Cerebellar nuclear complex (tissue), 1 donor: ENCODE data around the gene GDPD2.
"Not testable (repeated sequence)": the region's sequence is repeated elsewhere in the genome, so short reads cannot be mapped to it uniquely, and the experiment has no call there.

Source experiments
- DNase-seq, 2 experiments: peaks; one replicate each; lab custom pipeline; 2025; lab: John Stamatoyannopoulos, UW

Gene GDPD2, protein sequence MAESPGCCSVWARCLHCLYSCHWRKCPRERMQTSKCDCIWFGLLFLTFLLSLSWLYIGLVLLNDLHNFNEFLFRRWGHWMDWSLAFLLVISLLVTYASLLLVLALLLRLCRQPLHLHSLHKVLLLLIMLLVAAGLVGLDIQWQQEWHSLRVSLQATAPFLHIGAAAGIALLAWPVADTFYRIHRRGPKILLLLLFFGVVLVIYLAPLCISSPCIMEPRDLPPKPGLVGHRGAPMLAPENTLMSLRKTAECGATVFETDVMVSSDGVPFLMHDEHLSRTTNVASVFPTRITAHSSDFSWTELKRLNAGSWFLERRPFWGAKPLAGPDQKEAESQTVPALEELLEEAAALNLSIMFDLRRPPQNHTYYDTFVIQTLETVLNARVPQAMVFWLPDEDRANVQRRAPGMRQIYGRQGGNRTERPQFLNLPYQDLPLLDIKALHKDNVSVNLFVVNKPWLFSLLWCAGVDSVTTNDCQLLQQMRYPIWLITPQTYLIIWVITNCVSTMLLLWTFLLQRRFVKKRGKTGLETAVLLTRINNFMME

DNA sequence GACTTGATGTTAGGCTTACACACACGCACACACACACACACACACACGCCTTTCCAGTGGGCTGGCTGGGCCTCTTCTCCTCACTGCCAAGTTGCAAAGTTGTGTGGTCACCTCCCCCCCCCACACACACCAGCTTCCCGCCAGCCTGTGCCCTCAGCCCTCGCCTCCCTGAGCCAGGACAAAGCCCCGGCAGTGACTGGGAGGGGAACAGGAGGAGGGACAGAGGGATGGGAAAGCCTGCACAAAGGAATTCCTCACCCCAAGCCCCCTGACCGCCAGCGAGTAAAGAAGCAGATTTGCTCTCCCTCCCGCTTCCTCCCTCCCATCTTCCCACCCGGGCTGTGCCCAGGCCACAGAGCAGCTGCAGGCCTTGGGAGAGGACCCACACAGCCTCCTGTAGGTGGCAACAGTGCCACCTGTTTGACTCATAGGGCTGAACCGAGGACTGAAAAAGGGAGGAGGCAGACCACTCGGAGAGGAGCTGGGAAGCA is at the start of gene GDPD2:
GDPD2 (plus strand) TSS at position 464 of the 491 bp plus-strand sequence. CDS start 1,671 bp downstream, outside the sequence.
- DNase-seq = peak in 1 of 2 experiments; percentile 1

DNA sequence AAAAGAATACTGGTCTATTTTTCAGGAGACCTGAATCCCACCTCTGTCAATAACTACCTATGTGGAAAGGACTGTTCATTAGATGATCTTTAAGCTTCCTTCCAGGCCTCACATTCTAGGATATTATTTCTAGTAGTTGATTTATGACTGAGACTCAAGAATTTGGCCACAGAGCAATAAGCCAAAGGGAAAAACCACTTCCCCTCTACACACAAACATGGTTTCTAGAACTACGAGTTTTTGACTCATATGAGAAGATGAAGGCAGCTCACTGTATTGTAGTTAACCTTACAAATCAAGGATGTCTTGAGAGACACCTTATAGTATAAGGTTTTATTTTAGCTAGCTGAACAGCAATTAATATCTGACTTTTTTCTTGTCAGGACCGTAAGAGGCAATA is 36.9 kb upstream of the GDPD2 start:
- DNase-seq = no peak

DNA sequence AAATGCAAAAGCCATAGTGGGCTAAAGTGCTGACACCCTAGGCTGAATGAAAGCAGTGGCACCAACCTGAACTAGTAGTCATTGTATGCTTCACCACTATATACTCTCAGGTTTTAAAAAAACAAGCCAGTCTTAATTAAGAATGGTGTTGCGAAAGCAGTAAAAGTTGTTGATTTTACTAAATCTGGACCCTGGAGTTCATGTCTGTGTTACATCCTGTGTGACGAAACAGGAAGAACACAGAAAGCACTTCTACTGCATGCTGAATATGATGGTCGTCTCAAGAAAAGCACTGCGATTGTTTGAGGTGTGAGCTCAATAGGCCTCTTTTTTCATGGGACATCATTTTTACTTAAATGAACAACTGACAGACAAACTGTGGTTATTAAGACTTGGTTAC is 24.2 kb upstream of the GDPD2 start:
- DNase-seq = no peak

DNA sequence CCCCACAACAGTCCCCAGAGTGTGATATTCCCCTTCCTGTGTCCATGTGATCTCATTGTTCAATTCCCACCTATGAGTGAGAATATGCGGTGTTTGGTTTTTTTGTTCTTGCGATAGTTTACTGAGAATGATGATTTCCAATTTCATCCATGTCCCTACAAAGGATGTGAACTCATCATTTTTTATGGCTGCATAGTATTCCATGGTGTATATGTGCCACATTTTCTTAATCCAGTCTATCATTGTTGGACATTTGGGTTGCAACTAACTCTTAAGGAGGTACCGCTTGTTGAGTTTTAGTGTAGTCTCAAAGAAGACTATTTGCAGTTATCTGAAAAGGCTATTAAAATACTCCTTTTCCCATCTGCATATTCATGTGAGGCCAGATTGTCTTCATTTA is 22.9 kb upstream of the GDPD2 start:
- DNase-seq = not testable (repeated sequence)

DNA sequence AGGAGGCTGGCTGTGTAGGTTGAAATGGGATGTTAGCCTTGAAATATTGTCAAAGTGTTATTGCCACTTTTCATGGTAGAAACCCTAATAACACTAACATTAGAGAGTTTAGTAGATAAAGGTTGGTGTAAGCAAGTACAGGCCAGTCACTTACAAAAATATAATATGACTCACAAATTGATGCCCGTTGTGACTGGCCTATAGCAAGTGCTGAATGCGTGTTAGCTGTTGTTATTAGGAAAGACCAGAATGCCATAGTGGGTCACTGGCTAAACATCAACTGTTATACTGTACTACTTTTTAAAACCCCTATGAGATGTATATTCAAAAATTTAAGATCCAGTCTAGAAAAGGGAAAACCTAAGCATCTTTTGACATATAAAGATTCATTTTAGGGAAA is 20.4 kb upstream of the GDPD2 start:
- DNase-seq = no peak

DNA sequence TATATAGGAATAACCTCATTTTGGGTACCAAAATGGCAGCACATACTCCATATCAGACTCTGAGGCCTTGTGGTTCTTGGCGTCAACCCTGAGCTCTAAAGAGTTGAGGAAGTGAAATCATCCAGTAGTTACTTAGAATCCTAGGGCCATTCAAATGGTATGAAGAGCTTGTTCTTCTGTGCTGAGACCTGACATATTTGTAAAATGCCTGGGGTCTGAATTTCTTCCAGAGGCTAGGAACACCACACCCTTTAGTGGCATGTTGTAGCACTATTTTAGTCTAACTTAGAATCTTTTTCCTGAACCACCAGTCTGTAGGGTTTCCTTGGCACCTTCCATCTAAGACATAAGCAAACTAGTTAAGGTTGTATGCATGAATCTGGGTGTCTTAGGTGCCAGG is 18.1 kb upstream of the GDPD2 start:
- no peak for DNase-seq

DNA sequence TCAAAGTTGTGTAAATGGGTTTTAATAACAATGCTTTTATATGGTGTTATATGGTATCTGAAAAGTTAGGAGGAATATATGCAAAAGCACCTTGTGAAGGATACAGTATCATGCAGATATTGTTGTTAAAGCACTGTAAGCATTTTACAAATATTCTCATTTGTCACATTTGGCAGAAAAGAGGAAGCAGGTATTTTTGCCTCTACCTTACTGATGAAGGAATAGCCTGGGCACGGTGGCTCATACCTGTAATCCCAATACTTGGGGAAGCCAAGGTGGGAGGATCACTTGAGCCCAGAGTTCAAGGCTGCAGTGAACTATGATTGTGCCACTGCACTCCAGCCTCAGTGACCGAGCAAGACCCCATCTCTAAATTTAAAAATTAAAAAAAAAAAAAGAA is 12.2 kb upstream of the GDPD2 start:
- no peak for DNase-seq

DNA sequence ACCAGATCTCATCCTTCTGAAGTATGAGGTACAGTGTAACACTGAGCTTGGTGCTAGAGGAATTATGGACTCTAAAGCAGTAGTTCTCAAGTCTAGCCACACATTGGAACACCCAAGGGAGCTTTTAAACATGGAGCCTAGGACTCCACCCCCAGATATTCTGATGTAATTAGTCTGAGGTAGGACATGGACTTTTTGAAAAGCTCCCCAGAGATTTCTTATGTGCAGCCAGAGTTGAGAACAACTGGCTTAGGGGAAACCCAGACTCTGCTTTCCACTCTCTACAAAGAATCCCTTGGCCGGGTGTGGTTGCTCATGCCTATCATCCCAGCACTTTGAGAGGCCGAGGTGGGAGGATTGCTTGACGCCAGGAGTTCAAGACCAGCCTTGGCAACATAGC is 11.6 kb upstream of the GDPD2 start:
- no peak for DNase-seq

DNA sequence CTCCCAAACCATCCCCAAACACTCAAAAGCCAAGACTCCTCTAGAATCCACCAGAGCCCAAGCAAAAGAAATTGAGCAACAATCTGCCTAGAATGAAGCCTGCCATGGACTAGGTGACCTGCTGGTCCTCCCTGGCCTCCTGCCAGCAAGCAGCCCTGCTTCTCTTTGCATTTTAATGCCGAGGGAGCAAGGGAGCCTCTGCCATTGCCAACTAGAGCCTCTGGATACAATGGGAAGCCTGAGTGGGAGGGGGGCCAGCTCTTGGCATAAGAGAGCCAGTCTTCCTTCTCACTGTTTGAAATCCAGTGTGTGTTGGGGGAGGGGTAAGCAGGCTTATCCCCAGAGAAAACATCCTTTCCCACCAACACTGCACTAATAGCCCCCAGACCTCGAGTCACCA is 1.5 kb upstream of the GDPD2 start:
- DNase-seq = no peak

DNA sequence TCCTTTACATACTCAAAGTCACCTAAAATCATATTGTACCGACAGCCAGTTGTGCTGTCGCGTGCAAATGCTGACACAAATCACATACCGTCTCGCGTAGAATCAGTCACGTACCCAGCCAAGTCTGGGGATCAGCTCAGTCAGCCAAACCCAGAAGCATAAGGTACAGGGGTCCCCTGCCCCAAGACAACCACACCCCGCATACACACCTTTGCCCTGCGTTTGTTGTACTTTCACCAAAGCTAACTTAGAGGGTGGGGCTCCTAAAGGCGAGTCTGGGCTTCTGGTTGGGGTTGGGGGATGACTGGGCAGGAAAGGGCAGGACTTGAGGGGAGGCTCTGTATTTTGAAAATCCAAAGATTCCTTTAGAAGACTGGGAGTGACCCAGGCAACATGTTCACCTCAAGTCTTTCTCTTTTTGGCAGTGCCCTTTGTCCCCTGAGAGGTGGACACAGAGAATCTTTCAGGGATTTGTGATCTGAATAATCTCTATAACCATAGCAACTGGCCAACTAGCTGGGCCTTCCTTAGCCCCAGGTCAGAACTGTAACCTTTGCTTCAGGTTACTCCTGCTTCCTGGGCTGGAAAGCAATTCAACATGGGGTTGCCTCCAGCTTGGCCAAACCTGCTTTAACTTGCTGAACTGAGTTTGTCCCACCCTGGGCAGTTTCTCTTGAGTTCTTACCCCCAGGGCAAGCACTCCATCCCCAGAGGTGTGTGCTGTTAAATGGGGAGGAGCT is 992 bp downstream of the GDPD2 start:
- no peak for DNase-seq

DNA sequence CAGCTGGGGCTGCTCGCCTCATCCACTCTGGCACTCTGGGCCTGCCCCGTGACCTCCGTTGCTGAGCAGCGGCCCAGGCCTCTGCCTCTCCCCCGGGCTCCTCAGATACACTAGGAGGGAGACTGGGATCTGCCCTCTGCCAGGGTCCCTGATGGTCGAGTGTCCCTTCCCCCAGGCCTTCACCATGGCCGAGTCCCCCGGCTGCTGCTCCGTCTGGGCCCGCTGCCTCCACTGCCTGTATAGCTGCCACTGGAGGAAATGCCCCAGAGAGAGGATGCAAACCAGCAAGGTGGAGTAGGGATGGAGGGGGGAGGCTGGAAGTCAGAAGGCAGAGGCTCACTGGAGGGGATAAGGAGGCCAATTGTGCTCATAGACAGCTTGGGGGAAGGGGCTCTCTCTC is 1.7 kb downstream of the GDPD2 start:
- DNase-seq = no peak

DNA sequence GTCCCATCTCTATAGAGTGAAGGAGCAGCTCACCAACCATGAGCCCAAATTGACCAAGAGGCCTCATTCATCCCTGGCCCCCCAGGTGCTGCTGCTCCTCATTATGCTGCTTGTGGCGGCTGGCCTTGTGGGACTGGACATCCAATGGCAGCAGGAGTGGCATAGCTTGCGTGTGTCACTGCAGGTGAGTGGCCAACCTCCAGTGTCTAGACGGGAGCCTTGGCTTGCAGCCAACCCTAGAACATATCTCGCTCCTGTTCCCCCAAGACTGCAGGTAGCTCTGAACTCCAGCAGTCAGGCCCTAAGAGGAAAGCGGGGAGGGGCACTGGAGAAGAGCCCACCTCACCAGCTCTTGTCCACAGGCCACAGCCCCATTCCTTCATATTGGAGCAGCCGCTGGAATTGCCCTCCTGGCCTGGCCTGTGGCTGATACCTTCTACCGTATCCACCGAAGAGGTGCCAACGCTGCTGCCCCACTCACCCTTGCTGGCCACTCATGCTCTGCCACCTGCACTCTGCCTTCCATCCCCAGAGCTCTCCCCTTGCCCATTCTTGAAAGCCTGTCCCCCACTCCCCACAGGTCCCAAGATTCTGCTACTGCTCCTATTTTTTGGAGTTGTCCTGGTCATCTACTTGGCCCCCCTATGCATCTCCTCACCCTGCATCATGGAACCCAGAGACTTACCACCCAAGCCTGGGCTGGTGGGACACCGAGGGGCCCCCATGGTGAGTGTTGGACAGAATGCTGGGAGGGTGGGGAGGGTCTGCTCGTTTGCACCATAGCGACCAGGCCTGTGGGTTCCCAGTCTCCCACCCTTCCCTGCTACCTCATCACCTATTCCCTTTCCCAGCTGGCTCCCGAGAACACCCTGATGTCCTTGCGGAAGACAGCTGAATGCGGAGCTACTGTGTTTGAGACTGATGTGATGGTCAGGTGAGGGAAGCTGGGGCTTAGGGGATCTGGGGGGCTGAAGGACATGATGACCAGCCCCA is 3.5 kb downstream of the GDPD2 start:
- DNase-seq = no peak

DNA sequence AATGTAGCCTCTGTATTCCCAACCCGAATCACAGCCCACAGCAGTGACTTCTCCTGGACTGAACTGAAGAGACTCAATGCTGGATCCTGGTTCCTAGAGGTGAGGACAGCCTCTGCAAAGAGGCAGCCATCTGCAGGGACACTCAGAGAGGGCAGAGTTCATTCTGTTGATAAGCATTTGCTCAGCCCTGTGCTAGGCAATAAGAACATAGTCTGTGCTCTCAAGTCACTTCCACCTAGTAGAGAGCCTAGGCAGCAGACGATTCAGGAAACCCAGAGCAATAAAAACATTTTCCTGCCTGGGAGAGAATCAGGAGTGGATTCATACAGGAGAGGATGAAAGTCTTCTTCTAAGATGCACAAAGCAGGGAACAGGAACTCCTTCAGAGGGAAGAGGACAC is 4.3 kb downstream of the GDPD2 start:
- no peak for DNase-seq

DNA sequence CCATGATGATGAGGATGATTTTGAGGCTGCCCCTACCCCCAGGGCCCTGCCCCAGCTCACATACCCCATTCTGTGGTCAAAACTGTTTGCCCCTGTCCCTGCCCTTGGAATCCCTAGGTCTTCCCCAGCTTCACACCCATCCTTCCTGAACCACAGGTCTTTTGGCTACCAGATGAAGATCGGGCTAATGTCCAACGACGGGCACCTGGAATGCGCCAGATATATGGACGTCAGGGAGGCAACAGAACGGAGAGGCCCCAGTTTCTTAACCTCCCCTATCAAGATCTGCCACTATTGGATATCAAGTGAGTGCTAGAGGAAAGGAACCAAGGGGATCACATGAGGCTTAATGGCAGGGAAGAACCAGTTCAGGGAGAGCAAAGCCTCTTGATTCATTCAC is 6.6 kb downstream of the GDPD2 start:
- no peak for DNase-seq

DNA sequence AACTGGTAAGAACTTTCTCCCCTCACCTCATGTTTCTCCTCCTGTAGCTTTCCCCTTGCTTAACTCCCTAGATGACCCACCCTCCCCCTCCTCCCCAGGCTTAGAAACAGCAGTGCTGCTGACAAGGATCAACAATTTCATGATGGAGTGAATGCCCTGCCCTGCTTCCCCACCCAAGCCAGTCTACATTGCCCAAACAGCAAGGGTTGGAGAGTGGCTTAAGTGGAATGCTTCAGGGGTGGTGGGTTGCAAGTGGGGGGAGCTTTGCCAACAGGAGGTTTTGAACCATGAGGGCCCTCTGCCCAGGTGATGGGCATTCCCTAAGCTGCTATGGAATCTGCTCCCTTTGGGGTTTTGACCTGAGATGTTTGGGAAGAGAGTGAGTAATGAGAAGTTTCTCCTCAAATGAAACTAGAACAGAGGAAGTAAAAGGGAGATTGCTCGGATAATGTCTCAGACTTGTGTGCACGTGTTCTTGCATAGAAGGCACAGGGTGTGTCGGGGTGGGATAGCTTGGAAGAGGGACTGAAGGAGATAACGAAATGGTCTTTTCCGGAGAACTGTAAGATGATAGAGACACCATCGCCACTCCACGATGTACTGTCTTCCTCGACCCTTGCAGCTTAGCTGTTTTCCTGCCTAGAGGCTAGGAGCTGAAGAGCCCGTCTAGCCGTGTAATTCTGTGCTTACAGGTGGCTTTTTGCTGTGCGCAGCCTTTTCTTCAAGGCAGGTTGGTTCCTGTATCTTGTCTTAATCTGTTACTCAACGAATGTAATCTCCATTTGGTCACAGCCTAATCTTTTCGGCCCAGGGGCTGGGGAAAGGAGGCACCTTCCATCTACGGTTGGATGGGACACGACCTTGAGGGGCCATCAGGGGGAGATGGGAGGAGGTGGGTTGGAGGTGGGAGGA is 10.1 kb downstream of the GDPD2 start:
- DNase-seq = no peak

DNA sequence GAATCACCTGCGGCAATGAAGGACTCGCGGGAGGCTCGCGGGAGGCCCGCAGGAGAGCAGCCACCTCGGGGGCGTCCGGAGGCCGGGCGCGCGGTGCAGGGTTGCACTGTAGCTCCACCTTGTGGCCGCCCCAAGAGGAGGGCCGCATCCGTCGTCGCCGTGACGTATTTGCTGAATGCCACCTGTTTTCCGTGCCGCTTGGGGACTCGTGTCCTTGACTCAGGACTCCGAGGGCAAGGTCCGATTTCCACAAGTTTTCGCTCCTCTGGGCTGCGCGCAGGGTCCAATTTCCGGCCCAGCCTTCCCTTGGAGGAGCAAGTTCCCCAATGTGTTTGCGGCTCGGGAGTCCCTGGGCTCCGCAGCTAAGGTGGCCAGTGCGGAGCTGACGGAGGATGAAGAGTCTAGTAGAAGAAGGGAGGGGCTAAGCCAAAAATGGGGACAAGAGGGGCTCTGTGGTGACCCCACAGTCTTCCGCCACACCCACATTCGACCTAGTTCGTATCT is 10.8 kb downstream of the GDPD2 start:
- DNase-seq = peak; percentile 2 to 23

DNA sequence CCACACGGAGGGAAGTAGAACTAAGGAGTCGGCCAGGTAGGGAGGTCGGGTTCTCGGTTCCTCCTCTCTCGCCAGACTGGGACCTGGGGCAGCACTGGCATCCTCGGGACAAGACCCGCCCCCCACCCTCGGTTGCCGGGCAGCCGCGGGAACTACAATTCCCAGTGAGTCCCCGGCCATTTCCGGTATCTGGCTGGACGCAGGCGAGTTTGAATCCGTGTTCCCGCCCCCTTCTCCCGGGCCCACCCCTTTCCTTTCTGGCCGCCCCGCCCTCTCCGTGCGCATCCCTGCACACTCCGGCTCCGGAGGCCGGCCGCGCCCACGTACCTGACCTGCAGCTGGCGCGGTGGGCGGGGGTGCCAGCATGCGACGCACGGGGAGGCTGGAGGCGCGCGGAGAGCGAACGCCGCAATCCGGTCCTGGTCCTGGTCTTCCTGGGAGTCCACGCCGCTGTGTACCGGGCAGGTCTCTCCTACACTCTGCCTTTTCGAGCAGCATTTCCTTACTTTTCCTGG is 11.3 kb downstream of the GDPD2 start:
- peak; percentile 52 to 70 for DNase-seq

DNA sequence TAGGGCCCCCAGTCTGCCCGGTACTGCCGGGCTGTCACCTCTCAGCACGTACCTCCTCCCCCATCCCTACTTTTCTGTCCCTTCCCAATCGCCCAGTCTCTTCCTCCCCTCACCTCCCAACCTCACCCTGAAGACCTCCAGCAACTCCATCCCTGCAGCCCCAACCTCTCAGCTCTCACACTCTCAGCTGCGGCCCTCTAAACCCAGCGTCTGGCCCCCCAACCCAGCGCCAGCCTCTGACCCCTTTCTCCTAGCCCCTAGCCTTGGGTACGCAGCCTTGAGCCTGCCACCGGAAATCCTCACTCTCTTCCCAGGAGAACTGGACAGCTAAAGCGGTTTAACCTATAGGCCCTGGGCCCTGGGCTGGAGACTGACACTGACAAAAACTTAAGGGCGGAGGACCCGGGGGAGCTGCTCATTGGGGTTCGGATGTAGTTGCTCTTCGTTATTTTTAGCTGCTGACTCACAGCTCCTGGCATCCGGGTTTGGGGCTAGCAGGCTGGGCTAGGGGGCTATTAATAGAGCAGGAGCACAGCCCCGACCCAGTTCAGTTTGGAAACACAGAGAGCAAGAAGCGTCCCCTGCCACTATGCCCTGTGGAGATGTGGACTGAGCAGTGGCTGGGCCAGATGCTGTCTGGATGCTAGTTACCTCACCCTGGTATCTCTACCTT is 11.9 kb downstream of the GDPD2 start:
- no peak for DNase-seq

DNA sequence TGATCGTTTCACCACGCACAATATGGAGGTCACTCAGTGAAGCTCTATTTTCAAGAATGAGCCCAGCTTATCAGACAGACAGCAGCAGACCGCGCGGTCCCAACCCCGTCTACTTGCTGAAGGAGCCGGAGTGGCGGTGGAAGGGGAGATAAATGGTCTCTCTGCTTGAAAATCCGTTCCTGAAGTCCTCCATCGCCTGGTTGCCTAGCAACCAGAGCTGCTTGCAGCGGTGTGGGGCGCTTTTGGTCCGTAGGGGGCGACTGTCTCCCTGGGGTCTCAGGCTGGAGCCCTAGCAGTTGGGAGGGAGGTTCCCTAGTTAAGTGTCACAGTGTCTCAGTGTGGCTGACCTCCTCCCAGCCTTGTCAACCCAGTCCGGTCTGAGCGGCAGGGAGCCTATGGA is 13.2 kb downstream of the GDPD2 start:
- DNase-seq = no peak

DNA sequence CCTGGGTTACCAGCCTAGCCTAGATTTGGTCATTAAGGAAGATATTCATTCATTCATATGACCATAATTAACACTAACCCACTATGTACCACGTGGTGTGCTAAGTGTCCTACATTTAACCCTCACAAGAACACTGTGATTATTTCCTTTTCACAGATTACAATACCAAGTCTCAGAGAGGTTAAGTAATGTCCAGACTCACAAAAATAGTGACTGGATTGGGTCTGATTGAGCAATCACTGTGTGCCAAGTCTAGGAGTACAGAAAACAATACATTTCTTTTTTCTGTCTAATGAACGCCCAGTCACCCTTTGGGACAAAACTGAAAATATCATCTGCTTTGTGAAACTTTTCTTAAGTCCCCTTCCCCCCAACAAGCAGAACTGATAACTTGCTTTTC is 13.9 kb downstream of the GDPD2 start:
- no peak for DNase-seq
